Progenitor cell of endocrine pancreas (in vitro differentiated cells): ENCODE data around the gene SCFD2. TPM values are rescaled to one million over a fixed set of nuclear protein-coding genes. Genes with fewer than 3 reads are reported as not detected.

ENCODE experiments used
- DNase-seq: peaks from one replicate; pipeline ENCODE4 v3.0.0; 2021; ENCODE audit warnings: low spot score; ENCODE audit not compliant: unreplicated experiment
- H3K27ac Mint-ChIP-seq: 2 replicates; pipeline ENCODE4 v1.8.0; 2021; ENCODE audit warnings: mild to moderate bottlenecking, moderate library complexity, mixed read lengths
- H3K27me3 Mint-ChIP-seq: 2 replicates; pipeline ENCODE4 v1.8.0; 2021; ENCODE audit warnings: mixed read lengths
- H3K36me3 Mint-ChIP-seq: 2 replicates; pipeline ENCODE4 v1.8.0; 2022; ENCODE audit warnings: mixed read lengths; ENCODE audit not compliant: insufficient read depth
- H3K4me1 Mint-ChIP-seq: 2 replicates; pipeline ENCODE4 v1.8.0; 2021; ENCODE audit warnings: low read depth, mixed read lengths
- H3K4me3 Mint-ChIP-seq: 2 replicates; pipeline ENCODE4 v1.8.0; 2021; ENCODE audit warnings: low read depth, mild to moderate bottlenecking, moderate library complexity, mixed read lengths
- H3K9me3 Mint-ChIP-seq: 2 replicates; pipeline ENCODE4 v1.8.0; 2021; ENCODE audit warnings: low read depth, mixed read lengths
- CTCF ChIP-seq: fragments of 200-600 bp; sonication (generic); IDR thresholded peaks from one replicate; pipeline ENCODE4 v1.5.0; 2021; ENCODE audit warnings: antibody characterized with exemption, mild to moderate bottlenecking; ENCODE audit not compliant: unreplicated experiment
- total RNA-seq: library from RNA; stranded (reverse); gene quantifications from 2 replicates; pipeline ENCODE4 v1.2.1, GENCODE V29; 2021

The SCFD2 gene
- total RNA-seq, 1 donor from 2014 or later, result 12.5 TPM

- no peaks in the 10 kb centered on the region for H3K27me3 Mint-ChIP-seq
- peaks cover 8% of the 10 kb centered on the region for H3K36me3 Mint-ChIP-seq
- peaks cover 6% of the 10 kb centered on the region for H3K4me1 Mint-ChIP-seq
- TF ChIP-seq CTCF, result no peak
- H3K4me3 Mint-ChIP-seq, result no peak overlapping the region
- no peak overlapping the region for H3K27ac Mint-ChIP-seq
- H3K9me3 Mint-ChIP-seq, result peaks cover 9% of the 10 kb centered on the region
- DNase-seq, result no peak
These were observed 252.2 kb downstream of the SCFD2 start for GRCh38 chr4:53113431-53114225.

- no peak for TF ChIP-seq CTCF
- Mint-ChIP-seq H3K9me3 (peaks cover 20% of the 10 kb centered on the region), H3K4me1 (peaks cover 12% of the 10 kb centered on the region), H3K27ac (peak overlapping the region; percentile 82), H3K4me3 (peak overlapping the region; percentile 49), H3K36me3 (peaks cover 6% of the 10 kb centered on the region), H3K27me3 (no peaks in the 10 kb centered on the region)
- no peak for DNase-seq
These were observed 260.5 kb downstream of the SCFD2 start for GRCh38 chr4:53105313-53105712.

- H3K27me3 Mint-ChIP-seq, result no peaks in the 10 kb centered on the region
- peaks cover 23% of the 10 kb centered on the region for H3K9me3 Mint-ChIP-seq
- no peak overlapping the region for H3K27ac Mint-ChIP-seq
- no peak overlapping the region for H3K4me3 Mint-ChIP-seq
- no peak for DNase-seq
- no peak for TF ChIP-seq CTCF
- peaks cover 2% of the 10 kb centered on the region for H3K36me3 Mint-ChIP-seq
- peaks cover 12% of the 10 kb centered on the region for H3K4me1 Mint-ChIP-seq
These were observed 262.4 kb downstream of the SCFD2 start for GRCh38 chr4:53103481-53103880.

GRCh38 chr4:53101191-53101581, 264.7 kb downstream of the SCFD2 start:
- peaks cover 10% of the 10 kb centered on the region for H3K4me1 Mint-ChIP-seq
- no peaks in the 10 kb centered on the region for H3K27me3 Mint-ChIP-seq
- TF ChIP-seq CTCF, result no peak
- no peak overlapping the region for H3K27ac Mint-ChIP-seq
- no peak overlapping the region for H3K4me3 Mint-ChIP-seq
- peaks cover 10% of the 10 kb centered on the region for H3K9me3 Mint-ChIP-seq
- no peak for DNase-seq
- H3K36me3 Mint-ChIP-seq, result no peaks in the 10 kb centered on the region

GRCh38 chr4:53100501-53101190, 265.2 kb downstream of the SCFD2 start:
- Mint-ChIP-seq H3K4me3 (no peak overlapping the region), H3K36me3 (no peaks in the 10 kb centered on the region), H3K27ac (no peak overlapping the region), H3K4me1 (peaks cover 9% of the 10 kb centered on the region), H3K9me3 (peaks cover 7% of the 10 kb centered on the region), H3K27me3 (no peaks in the 10 kb centered on the region)
- no peak for TF ChIP-seq CTCF
- DNase-seq, result no peak
